OCI-M1 (cell line): ENCODE data around the gene MCL1.
"Not testable (repeated sequence)": the region's sequence is repeated elsewhere in the genome, so short reads cannot be mapped to it uniquely, and the experiment has no call there.

ENCODE experiments used
- DNase-seq: peaks from one replicate; lab custom pipeline; 2025; lab: John Stamatoyannopoulos, UW

MCL1 gene

DNA sequence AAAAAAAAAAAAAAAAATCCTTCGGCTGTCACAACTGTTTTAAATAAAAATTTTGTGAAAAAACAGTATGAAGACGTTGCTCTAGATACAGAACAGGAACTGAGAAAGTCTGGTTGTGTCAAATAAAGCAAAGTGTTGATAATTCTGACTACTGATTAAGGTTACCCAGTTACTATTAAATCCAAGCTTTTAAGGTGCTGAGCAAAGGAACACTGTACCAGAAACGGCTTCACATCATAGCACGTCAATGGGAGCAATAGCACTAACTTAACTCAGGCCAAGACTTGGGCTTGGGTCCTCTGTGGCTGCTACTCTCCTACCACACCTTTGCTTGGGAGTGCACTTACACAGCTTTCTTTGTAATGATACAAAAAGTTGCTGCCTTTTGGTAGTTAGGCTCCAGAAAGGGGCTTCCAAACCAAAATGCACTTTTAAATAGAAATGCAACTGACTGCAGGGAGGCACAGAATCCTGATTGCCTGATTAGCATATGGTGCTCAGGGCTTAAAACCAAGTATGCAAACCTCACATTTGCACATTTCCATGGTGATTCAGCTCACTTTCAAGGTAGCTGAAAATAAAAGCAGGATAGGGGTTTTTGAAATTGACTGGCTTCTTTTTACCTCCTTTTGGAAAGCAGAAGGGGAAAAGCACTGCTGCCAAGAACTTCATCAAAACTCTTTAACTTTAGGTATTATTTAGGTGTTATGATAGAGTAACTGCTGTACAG lies 6.3 kb downstream of the MCL1 start:
- no peak for DNase-seq

DNA sequence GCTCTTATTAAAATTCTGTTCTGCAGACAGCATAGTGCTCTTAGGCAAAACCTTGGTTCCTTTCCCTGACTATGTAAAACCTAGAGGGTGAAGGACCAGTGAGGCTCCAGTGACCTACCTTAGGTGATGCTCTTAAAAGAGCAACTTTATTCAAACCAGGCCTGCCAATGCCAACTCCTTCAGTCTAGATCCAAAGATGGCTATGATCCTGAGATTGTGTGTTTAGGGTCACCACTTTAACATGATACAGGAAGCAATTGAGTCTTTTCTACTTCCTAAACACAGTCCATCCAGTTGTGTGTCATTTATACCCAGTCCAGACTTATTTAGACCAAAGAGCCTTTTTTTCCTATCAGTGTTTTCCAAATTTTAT lies 10.8 kb downstream of the MCL1 start:
- DNase-seq, result peak; percentile 77

DNA sequence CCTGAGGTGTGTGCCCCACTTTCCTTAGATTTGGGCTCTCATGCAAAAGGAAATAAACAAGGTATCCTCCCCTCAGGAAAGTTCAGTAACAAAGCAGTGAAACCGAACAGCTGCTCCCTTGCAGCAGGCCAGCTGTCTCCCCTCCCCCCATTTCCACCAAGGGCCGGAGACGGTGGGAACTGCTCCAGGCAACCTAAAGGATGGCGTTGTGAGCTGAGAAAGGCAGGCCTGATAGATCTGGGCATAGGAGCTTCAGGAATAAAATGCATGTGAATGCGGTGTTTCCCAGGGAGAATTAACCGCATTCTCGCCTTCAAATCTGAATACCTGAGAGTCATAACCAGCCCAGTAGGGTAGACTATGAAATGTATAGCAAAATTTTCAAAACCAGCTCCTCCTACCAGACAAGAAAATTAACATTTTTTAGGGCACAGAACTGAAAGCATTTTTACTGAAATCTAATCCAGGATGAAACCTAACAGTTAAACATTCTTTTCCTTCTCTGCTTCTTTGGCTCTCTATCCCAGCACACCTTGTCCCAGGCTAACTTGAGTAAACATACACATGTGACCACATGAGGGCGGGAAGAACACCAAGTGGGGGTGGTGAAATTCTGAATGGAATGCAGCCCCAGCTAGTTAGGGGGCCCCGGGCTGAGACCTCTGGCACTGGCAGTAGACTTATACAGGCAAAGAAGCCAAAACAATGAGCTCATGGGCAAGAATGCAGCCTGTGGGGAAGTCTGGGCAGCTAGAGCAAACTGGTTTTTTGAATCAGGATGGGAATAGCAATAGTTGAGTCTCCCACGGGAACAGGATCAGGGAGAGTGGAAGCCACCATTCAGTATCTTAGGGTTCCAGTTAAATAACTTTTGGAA lies 11.5 kb downstream of the MCL1 start:
- peak; percentile 96 for DNase-seq

DNA sequence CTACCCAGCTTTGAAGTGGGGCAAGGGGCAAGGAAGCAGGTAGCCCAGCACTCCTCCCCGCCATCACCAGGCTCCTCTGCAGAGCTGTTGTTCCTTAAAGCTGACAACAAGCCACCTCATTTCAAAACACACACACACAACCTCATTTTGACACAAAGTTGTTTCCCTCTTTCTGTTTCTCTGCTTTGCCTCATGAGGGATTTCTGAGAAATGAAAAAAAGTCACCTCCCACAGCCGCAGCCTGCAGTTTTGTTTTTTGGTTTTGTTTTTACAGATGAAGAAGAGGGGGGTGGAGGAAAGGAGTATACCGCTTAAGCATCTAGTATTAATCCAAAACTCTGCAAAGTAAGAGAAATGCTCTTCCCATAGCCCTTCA lies 12.1 kb downstream of the MCL1 start:
- DNase-seq, result peak; percentile 96

DNA sequence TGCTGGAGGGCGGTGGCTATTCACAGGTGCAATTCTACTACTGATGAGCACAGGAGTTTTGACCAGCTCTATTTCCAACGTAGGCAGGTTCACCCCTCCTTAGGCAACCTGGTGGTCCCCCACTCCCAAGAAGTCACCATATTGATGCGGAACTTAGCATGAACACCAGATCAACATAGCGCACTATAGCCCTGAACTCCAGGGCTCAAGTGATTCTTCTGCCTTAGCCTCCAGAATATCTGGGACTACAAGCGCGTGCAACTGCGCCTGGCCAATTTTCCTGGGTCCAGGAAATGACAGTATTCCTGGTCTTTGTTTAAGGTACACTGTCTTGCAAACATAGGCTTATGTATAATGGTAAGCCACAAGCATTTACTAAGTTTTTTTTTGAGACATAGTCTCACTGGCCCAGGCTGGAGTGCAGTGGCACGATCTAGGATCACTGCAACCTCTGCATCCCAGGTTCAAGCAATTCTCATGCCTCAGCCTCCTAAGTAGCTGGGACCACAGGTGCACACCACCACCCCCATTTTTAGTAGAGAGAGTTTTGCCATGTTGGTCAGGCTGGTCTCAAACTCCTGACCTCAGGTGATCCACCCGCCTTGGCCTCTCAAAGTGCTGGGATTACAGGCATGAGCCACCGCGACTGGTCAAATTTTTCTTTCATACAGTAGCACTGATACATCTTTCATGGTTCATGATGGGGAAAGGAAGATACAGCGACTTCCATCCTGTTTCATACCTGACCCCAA lies 12.6 kb downstream of the MCL1 start:
- no peak for DNase-seq

DNA sequence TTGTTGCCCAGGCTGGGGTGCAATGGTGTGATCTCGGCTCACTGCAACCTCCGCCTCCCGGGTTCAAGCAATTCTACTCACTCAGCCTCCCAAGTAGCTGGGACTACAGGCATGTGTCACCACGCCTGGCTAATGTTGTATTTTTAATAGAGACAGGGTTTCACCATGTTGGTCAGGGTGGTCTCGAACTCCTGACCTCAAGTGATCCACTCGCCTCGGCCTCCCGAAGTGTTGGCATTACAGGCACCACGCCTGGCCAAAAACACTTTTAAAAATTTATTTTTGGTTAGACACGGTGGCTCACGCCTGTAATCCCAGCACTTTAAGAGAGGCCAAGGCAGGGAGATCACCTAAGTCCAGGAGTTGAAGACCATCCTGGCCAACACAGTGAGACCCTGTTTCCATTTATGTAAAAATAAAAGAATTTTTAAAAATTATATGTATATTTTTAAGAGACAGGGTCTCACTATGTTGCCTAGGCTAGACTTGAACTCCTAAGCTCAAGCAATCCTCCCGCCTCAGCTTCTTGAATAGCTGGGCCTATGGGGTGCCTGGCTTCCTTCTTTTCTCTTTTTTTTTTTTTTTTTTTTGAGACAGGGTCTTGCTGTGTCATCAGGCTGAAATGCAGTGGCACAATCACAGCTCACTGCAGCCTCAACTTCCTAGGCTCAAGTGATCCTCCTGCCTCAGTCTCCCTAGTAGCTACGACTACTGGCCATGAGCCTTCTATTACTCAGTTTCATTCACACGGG lies 14.0 kb downstream of the MCL1 start:
- DNase-seq, result not testable (repeated sequence)

DNA sequence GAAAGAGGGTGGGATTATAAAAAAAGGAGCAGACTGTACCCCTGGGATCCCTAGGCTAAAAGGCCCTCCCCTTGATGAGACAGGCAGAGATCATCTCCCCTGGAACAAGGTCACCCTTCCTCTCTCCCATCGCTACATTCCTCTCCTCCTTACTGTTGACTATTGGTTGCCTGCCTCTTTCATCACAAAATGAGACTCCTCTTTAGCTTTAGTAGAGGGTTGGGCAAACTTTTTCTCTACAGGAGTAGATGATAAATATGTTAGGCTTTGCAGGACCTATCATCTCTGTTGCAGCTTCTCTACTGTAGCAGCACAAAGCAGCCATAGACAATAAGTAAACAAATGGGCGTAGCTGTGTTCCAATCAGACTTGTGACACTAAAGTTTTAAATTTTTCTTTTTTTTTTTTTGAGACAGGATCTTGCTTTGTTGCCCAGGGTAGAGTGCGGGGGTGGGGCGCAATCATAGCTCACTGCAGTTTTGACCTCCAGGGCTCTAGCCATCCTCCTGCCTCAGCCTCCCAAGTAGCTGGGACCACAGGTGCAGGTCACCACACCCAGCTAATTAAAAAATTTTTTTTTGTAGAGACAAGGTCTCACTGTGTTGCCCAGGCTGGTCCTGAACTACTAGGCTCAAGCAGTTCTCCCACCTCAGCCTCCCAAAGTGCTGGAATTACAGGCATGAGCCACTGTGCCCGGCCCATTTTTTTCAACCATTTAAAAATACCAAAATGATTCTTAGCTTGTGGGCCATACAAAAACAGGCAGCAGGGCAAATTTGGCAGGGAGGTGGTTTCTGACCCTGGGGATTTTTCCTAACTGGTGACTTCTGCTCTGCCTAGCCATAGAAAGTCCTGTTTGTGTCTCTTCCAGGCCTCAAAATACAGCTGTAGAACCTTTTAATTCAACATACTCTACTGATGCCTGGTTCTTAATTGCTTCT lies 15.1 kb downstream of the MCL1 start:
- DNase-seq, result no peak

DNA sequence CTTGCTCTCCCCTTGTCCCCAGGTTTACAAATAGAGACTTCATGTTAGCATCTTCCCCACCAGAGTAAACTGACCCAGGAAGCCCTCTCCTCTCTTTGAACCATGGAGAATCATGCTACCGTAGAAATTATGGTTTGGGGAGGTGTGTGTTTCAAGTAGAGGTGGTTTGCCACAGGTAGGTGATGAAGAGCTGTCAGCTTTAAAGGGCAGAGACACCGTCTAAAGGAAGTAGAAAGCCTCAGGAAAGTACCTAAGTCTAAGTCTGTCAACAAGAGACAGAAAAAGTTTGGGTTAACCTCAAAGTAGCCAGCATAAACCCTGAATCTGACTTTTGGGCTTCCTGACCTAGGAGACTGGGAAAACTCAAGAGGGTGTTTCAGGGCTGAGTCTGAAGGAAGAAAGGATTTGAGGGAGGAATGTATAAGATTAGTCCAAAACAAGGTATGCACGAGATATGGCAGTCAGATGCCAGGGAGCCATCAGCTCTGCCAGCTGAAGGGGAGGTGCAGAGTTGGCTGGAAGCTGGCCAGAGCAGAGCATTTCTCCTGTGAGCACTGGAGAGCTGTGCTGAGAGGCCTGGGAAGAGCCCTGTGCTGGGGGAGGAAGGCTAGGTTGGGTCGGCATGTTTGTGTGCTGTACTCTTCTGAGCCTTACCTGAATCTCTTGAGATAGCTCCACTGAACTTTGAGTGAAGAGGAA lies 15.9 kb downstream of the MCL1 start:
- DNase-seq, result no peak

DNA sequence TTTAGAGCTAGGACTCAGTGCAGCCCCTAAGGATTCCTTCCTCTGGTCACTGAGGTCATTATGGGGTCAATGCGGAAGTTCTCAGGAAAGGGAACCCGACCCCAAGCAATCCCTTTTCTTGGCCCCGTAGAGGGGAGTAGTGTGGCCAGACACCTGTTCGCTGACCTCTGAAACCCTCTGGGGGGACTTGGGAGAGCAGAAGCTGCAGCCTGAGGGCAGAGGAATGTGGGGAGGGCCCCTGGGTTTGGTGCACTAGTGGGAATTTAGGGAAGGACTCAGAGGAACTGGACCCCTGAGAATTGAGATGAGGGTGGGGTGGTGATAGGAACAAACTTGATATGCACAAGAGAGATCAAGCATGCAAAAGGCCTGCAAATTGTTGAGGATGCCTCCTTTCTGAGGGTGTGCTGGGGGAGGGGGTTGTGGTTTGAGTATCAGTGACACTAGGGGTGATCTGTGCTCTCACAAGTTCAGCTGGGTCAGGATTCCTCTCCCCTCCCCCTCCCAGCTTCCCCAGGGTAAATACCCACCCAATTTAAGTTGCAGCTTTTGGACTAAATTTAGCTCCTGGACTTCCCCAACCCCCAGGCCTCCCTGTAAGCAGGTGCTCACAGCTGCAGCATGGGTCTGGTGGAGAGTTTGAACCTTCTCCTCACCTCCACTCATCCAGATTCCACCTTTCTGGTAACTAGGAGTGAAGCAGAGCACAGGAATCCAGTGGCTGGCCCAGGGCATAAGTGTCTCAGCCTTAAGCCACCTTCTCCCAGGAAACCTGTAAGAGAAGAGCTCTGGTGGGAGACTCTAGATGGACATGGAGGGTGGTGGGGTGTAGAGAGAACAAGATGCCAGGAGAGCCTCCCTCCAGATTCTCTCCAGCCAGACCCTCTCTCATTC lies 16.7 kb downstream of the MCL1 start:
- peak; percentile 90 for DNase-seq

DNA sequence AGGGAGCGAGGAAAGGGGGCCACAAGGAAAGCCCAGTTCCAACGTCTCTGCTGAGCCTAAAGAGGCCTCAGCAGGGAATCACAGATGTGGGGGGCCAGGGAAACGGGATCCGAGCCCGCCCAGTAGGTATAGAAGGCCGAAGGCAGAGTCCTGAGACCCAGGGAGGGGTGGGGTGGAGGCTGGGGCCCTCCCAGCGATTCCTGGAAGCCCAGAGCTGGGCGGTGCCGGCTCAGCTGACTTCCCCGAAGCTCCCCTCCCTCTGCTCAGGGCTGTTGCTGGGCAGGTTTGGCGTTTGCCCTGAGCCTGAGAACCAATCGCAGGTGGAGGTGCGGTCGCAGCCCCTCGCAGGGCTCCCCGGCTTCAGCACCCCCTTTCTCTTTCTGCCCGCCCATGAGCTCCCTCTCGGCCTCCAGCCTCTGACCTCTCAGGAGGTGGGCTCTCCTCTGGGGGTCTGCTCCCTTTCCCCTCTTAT lies 17.4 kb downstream of the MCL1 start:
- DNase-seq, result peak; percentile 98

DNA sequence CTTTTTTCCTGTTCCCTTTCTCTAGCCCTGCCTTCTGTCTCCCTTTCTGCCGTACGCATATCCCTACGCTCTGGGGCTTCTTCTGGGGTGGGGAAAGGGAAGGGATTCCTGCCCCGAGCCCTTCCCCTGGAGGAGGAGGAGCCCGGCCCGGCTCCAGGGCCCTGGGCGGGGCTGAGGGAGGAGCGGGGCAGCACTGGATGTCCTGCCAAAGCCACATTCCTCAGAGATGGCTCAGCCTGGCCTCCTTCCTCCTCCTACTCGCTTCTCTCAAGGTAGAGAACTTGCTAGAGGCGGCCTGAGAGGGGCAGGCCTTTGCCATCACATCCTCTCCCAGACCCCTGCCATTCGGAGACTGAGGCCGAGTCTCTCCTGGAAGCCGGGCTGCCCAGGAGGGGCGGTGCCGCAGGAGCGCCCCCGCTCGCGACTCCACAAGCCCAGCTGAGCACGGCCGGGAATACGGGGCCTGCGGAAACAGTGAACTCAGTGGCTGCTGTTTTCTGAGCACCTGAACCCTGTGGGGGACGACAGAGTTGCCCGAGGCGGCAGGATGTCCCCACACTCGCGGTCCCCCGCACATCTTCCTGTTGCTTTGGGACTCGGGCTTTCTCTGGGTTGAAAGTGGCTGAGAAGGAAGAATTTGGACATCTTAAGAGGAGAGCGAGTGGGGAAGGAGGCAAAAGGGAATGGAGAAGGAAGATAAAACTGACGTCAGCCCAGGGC lies 18.0 kb downstream of the MCL1 start:
- peak; percentile 97 for DNase-seq

DNA sequence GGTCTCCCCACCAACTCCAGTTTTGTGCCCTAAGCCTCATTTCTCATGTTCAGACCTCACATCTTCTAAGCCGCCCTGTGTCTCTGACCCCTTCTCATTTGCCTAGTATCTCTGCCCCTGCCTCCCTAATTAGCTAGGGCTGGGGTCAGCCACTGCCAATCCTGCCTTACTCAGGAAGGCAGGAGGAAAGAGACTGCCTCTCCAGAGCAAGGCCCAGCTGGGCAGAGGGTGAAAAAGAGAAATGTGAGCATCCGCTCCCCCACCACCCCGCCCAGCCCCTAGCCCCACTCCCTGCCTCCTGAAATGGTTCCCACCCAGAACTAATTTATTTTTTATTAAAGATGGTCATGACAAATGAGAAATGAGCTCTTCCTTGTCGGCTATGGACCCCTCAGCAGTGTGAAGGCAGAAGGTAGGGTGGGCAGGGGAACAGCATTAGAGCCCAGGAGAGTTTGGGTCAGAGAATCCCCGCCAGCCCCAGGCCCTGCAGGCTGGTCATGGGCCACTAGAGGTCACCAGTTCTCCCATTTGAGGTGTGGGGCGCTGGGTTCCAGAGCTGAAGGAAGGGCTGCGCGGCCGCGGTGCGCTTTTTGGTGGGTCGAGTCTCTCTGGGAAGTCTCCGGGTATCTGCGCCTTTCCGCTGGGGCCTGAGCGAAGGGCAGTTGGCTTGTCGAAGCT lies 18.7 kb downstream of the MCL1 start:
- peak; percentile 97 for DNase-seq

DNA sequence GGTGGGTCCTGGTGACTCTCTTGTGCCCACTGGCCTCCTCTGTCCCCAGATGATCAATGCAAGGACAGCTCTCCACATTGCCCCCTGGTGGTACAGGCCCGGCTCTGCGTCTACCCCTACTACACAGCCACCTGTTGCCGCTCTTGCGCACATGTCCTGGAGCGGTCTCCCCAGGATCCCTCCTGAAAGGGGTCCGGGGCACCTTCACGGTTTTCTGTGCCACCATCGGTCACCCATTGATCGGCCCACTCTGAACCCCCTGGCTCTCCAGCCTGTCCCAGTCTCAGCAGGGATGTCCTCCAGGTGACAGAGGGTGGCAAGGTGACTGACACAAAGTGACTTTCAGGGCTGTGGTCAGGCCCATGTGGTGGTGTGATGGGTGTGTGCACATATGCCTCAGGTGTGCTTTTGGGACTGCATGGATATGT lies 19.4 kb downstream of the MCL1 start:
- DNase-seq, result peak; percentile 92

DNA sequence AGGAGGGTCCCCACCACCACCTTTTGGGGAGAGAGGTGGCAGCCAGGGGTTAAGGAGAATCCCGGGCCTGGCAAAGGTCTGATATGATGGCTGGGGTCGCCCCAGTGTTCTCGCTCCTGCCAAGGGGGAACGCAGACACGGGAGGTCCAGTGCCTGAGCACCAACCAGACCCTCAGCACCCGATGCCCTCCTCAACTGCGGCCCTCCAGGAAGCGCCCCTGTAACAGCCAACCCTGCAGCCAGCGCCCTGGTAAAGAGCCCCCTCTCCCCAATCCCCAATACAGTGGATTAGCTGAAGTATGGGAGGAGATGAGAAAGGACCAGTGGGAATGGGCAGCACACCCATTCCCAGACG lies 19.8 kb downstream of the MCL1 start:
- DNase-seq, result no peak

DNA sequence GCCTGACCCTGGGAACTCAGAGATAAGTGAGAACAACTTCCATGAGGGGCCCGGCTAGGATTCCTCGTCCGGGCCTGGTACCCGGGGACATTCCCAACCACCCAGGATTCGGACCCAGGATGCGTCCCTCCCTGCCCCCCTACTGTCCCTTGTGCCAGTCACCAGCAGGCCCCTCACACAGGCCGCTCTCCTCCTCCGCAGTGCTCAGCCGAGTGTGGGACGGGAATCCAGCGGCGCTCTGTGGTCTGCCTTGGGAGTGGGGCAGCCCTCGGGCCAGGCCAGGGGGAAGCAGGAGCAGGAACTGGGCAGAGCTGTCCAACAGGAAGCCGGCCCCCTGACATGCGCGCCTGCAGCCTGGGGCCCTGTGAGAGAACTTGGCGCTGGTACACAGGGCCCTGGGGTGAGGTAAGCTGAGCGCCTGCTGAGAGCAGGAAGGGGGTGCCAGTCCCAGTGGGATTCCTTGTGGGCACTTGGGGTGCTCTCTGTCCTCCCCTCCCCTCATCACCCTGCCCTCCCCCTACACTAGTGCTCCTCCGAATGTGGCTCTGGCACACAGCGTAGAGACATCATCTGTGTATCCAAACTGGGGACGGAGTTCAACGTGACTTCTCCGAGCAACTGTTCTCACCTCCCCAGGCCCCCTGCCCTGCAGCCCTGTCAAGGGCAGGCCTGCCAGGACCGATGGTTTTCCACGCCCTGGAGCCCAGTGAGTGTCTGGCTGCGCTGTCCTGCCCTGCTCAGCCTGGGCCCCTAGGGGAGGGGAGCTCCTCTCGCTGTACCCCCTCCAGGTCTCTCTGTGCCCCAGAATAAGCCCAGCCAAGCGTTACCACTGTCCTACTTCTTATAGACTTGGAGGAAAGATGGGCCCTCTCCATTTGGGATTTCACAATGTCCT lies 20.4 kb downstream of the MCL1 start:
- DNase-seq, result no peak

DNA sequence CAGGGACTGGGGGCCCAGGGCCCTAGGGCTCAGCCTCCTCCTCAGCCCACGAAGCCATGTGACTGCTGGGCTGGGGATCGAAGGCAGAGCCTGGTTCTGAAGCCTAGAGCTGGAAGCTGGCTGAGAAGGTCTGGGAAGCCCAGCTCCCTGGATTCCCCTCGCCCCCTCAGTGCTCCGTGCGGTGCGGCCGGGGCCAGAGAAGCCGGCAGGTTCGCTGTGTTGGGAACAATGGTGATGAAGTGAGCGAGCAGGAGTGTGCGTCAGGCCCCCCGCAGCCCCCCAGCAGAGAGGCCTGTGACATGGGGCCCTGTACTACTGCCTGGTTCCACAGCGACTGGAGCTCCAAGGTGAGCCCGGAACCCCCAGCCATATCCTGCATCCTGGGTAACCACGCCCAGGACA lies 21.1 kb downstream of the MCL1 start:
- DNase-seq, result no peak

DNA sequence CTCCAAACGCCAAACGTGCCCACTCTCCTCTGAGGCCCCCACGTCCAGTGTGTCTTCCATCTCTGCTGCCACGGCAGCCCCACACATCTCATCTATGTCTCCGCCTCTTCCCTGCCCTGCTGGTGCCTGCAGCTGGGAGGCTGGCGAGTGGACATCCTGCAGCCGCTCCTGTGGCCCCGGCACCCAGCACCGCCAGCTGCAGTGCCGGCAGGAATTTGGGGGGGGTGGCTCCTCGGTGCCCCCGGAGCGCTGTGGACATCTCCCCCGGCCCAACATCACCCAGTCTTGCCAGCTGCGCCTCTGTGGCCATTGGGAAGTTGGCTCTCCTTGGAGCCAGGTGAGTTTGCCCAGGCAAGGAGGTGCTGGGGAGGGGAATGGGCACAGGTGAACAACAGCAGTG lies 21.6 kb downstream of the MCL1 start:
- DNase-seq, result no peak
